NCI-H510A (cell line): Measurements from ENCODE around the gene FBXO44.

Experiments
- DNase-seq: peaks from one replicate; lab custom pipeline; 2025; lab: John Stamatoyannopoulos, UW

FBXO44 gene

GRCh38 chr1:11708554-11709350 lies 54.1 kb downstream of the FBXO44 start:
- DNase-seq: no peak

- DNase-seq: no peak
Observed at GRCh38 chr1:11711490-11711889, 56.8 kb downstream of the FBXO44 start.

GRCh38 chr1:11712285-11712684 lies 57.6 kb downstream of the FBXO44 start:
- no peak for DNase-seq
